Bronchial epithelial cell (primary cell): Measurements from ENCODE around the gene WDR86. TPM values are rescaled to one million over a fixed set of nuclear protein-coding genes. Genes with fewer than 3 reads are reported as not detected.
A peak's percentile ranks its signal among the peaks of the same experiment; 100 is the strongest.

Source experiments
- DNase-seq: peaks from one replicate; pipeline ENCODE4 v3.0.0-alpha.2; 2010; ENCODE audit warnings: low read depth
- FAIRE-seq: peaks from 2 replicates; lab custom pipeline; 2011; peaks lifted over from hg19 to GRCh38; lab: Jason Lieb, UNC
- H3K27me3 ChIP-seq: 2 replicates; pipeline ENCODE4 v1.5.1; 2011; ENCODE audit warnings: low read length; ENCODE audit not compliant: control insufficient read depth, insufficient read depth
- H3K36me3 ChIP-seq: 2 replicates; pipeline ENCODE4 v1.5.1; 2011; ENCODE audit warnings: low read length; ENCODE audit not compliant: control insufficient read depth, insufficient read depth
- H3K4me3 ChIP-seq: 2 replicates; pipeline ENCODE4 v1.5.1; 2011; ENCODE audit warnings: mild to moderate bottlenecking, low read depth, low read length, control low read depth
- total RNA-seq: library from RNA; depleted of rRNA; stranded (reverse); fragments of >200 nt; gene quantifications from 2 replicates; pipeline ENCODE4 v1.2.1, GENCODE V29; 2014
- TF ChIP-seq, protein P1 (sequence below): IDR thresholded peaks from 2 replicates; pipeline ENCODE4 v1.5.1; 2011; ENCODE audit warnings: mild to moderate bottlenecking, moderate library complexity, low read length, control low read depth, inconsistent platforms; ENCODE audit not compliant: insufficient read depth, severe bottlenecking

WDR86 gene
- total RNA-seq, 1 donor from 2014 or later = 0.79 TPM

DNA sequence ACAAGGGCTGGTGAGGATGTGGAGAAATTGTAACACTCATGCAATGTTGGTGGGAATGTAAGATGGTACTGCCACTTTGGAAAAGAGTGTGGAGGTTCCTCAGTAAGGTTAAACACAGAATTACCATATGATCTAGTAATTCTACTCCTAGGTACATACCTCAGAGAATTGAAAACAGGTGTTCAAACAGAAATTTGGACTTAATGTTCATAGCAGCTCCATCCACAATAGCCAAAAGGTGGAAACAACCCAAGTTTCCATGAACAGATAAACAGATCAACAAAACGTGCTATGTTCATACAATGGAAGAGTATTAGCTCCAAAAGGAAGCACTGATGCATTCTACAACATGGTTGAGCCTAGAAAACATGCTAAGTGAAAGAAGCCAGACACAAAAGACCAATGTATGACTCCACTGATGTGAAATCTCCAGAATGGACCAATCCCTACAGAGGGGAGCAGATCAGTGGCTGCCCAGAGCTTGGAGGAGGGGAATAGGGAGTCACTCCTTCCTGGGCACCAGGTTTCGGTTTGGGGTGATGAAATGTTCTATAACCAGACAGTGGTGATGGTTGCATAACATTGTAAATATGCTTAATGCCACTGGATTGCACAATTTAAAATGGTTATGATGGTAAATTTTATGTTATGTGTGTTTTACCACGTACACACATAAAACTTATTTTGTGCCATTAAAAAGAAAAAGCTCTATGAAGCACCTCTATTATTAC, 5.7 kb upstream of the WDR86 start:
- DNase-seq (peak; percentile 87), FAIRE-seq (no peak)
- TF ChIP-seq, protein P1, sequence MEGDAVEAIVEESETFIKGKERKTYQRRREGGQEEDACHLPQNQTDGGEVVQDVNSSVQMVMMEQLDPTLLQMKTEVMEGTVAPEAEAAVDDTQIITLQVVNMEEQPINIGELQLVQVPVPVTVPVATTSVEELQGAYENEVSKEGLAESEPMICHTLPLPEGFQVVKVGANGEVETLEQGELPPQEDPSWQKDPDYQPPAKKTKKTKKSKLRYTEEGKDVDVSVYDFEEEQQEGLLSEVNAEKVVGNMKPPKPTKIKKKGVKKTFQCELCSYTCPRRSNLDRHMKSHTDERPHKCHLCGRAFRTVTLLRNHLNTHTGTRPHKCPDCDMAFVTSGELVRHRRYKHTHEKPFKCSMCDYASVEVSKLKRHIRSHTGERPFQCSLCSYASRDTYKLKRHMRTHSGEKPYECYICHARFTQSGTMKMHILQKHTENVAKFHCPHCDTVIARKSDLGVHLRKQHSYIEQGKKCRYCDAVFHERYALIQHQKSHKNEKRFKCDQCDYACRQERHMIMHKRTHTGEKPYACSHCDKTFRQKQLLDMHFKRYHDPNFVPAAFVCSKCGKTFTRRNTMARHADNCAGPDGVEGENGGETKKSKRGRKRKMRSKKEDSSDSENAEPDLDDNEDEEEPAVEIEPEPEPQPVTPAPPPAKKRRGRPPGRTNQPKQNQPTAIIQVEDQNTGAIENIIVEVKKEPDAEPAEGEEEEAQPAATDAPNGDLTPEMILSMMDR = no peak
- H3K36me3 ChIP-seq = no peaks in the 10 kb centered on the region
- H3K4me3 ChIP-seq = no peak overlapping the region
- peaks cover 18% of the 10 kb centered on the region for H3K27me3 ChIP-seq

DNA sequence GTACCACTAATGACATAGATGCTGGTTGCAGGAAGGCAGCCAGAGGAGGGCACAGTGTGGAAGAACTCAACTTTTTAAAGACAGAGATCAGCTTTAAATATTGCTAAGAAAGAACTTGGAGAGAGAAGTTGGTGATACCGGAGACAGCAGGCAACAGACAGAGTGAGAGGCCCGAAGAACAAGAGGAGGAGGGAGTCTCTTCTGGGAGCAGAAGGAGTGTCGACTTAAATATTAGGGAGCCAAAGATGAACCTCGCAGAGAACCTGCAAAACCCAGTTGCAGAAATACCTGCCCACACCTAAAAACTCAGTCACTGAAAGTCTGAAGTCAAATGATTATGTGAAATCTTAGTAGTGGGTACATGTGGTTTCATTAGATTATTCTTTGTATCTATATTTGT, 3.4 kb upstream of the WDR86 start:
- H3K36me3 ChIP-seq = no peaks in the 10 kb centered on the region
- no peak overlapping the region for H3K4me3 ChIP-seq
- TF ChIP-seq, protein P1 = no peak
- no peak for FAIRE-seq
- peaks cover 32% of the 10 kb centered on the region for H3K27me3 ChIP-seq
- no peak for DNase-seq

DNA sequence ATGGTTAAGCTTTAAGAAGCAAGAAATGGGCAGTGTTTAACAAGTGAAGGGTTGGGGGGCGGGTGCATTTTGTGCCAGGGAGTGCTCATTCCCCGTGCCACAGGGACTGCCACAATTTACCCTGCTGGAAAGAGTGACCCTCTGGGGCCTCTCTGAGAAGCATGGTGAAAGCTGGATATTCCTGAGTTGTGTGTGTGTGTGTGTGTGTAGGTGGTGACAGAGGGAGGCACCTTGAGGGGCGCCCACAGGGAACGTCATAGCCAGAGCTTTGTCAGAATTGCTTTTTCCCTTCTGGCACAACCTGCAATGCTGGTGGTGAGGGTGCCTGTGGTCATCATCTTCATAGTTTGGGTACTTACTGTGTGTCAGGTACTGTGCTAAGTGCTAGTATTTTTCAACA, 2.5 kb upstream of the WDR86 start:
- TF ChIP-seq, protein P1 = no peak
- Histone ChIP-seq H3K4me3 (no peak overlapping the region), H3K27me3 (peaks cover 32% of the 10 kb centered on the region), H3K36me3 (no peaks in the 10 kb centered on the region)
- DNase-seq (no peak), FAIRE-seq (no peak)

DNA sequence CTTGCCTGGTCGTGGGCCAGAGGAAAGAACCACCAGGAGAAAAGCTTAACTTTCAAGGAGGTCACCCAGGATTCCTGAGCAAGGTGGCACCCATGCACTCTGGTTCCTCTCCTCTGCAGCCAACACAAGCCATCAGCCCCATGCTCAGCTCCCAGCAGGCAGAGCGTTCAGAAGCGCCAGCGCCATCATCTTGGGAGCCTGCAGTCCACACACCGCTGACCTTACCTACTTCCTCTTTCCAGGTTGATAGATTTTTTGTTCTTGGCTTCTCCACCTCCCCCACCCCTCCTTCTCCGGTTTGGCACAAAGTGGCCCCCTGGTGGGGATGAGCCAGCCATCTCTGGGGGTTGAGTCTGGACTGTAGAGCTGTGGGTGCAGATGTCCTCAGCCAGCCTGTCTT, 1.7 kb upstream of the WDR86 start:
- Histone ChIP-seq H3K4me3 (no peak overlapping the region), H3K27me3 (peaks cover 32% of the 10 kb centered on the region), H3K36me3 (no peaks in the 10 kb centered on the region)
- no peak for FAIRE-seq
- DNase-seq = no peak
- TF ChIP-seq, protein P1 = no peak

DNA sequence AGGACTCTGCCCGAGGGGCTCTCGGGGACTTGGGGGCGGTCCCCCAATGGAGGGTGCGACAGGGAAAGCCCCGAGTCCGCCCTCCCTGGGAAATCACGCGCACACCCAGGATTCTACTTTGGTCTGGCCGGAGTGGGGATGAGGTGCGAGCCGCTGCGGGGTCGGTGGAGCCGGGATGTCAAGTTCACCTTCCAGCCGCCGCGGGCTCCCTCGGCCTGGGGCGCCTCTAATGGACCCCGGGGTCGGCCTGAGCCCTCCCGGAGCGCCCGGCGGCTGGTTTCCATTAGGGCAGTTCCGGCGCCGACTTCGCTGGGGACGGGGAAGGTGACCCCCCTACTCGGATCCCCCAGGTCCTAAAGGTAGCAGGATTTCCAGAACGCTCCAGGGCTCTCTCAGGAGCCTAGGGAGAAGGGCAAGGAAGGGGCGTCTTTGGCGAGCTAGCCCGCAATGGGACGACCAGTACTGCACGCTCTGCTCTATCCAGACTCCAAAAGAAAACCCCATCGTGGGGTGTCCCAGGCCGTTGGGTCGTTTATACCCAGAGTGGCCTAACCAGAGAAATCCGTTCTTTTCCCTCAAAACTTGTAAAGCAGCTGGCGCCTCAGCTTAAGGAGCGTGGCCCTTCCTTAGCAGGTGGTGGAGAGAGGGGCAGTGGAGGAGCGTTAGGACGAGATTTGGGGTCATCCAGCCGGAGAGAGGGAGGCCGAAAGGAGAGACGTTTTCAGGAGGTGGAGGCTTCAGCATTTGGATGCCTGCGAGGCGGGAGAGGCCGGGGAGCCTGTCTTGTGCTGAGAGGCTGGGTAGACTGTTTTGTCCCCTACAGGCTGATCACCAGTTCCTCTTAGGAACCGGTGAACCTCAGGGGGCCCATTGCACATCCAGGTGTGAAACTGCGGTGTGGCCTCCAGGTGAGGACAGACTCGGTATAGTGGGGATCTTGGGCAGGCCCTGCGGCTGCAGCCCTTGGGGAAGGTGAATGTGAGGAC, 860 bp upstream of the WDR86 start:
- Histone ChIP-seq H3K4me3 (peak overlapping the region; percentile 32), H3K27me3 (peaks cover 32% of the 10 kb centered on the region), H3K36me3 (no peaks in the 10 kb centered on the region)
- no peak for DNase-seq
- TF ChIP-seq, protein P1 = no peak
- FAIRE-seq = no peak
